ELF-1 (cell line): Measurements from ENCODE around the gene CXCR2.
A peak's percentile ranks its signal among the peaks of the same experiment; 100 is the strongest.
"Not testable (repeated sequence)": the region's sequence is repeated elsewhere in the genome, so short reads cannot be mapped to it uniquely, and the experiment has no call there.

ENCODE experiments used
- DNase-seq: peaks from one replicate; pipeline ENCODE4 v3.0.0-alpha.2; 2016; ENCODE audit warnings: low read depth, low spot score

CXCR2 gene

GRCh38 chr2:218125626-218126080 is at the start of gene CXCR2:
CXCR2 (plus strand) TSS chr2:218126028; CDS start chr2:218134802, 8,774 bp downstream.
- DNase-seq: no peak

- no peak for DNase-seq
Observed at GRCh38 chr2:218077464-218078216, 48.2 kb upstream of the CXCR2 start.

GRCh38 chr2:218079943-218080913 is 45.6 kb upstream of the CXCR2 start:
- peak; percentile 44 for DNase-seq

GRCh38 chr2:218081063-218081462 is 44.8 kb upstream of the CXCR2 start:
- no peak for DNase-seq

GRCh38 chr2:218081695-218082094 is 44.1 kb upstream of the CXCR2 start:
- DNase-seq: no peak

- DNase-seq: no peak
Observed at GRCh38 chr2:218082586-218083351, 43.1 kb upstream of the CXCR2 start.

- DNase-seq: no peak
Observed at GRCh38 chr2:218083352-218083676, 42.5 kb upstream of the CXCR2 start.

GRCh38 chr2:218086478-218086877 is 39.4 kb upstream of the CXCR2 start:
- DNase-seq: no peak

GRCh38 chr2:218089259-218089658 is 36.6 kb upstream of the CXCR2 start:
- DNase-seq: no peak

GRCh38 chr2:218091746-218092145 is 34.1 kb upstream of the CXCR2 start:
- DNase-seq: no peak

- no peak for DNase-seq
Observed at GRCh38 chr2:218093879-218094278, 31.9 kb upstream of the CXCR2 start.

- DNase-seq: no peak
Observed at GRCh38 chr2:218095853-218096252, 30.0 kb upstream of the CXCR2 start.

- DNase-seq: no peak
Observed at GRCh38 chr2:218097975-218098374, 27.9 kb upstream of the CXCR2 start.

GRCh38 chr2:218108834-218109233 is 17.0 kb upstream of the CXCR2 start:
- DNase-seq: not testable (repeated sequence)

- not testable (repeated sequence) for DNase-seq
Observed at GRCh38 chr2:218121789-218122188, 4.0 kb upstream of the CXCR2 start.

GRCh38 chr2:218122286-218122685 is 3.5 kb upstream of the CXCR2 start:
- DNase-seq: not testable (repeated sequence)

GRCh38 chr2:218123986-218124385 is 1.8 kb upstream of the CXCR2 start:
- DNase-seq: no peak

- no peak for DNase-seq
Observed at GRCh38 chr2:218125095-218125494, 733 bp upstream of the CXCR2 start.

GRCh38 chr2:218127929-218128455 is 2.2 kb downstream of the CXCR2 start:
- no peak for DNase-seq

GRCh38 chr2:218128781-218129457 is 3.1 kb downstream of the CXCR2 start:
- DNase-seq: no peak
